ENCODE measurements around the gene OR6B3. TPM values are rescaled to one million over a fixed set of nuclear protein-coding genes. Genes with fewer than 3 reads are reported as not detected.

OR6B3 gene
- total RNA-seq, 1 donor from 2014 or later, result not detected

GRCh38 chr2:240032406-240033329 lies 20.7 kb downstream of the OR6B3 start:
- DNase-seq (ENCODE audit: low read depth, low spot score), result no peak
- H3K36me3 Mint-ChIP-seq (ENCODE audit: low read depth), result no peaks in the 10 kb centered on the region
- peaks cover 19% of the 10 kb centered on the region for H3K27me3 Mint-ChIP-seq (ENCODE audit: low read depth)
- no peak overlapping the region for H3K4me3 Mint-ChIP-seq
- no peak overlapping the region for H3K27ac Mint-ChIP-seq (ENCODE audit: unreplicated experiment)
- TF ChIP-seq CTCF (conservative IDR thresholded peaks at IDR 0.05), result no peak
- no peaks in the 10 kb centered on the region for H3K9me3 Mint-ChIP-seq
- H3K4me1 Mint-ChIP-seq, result no peaks in the 10 kb centered on the region

DNA sequence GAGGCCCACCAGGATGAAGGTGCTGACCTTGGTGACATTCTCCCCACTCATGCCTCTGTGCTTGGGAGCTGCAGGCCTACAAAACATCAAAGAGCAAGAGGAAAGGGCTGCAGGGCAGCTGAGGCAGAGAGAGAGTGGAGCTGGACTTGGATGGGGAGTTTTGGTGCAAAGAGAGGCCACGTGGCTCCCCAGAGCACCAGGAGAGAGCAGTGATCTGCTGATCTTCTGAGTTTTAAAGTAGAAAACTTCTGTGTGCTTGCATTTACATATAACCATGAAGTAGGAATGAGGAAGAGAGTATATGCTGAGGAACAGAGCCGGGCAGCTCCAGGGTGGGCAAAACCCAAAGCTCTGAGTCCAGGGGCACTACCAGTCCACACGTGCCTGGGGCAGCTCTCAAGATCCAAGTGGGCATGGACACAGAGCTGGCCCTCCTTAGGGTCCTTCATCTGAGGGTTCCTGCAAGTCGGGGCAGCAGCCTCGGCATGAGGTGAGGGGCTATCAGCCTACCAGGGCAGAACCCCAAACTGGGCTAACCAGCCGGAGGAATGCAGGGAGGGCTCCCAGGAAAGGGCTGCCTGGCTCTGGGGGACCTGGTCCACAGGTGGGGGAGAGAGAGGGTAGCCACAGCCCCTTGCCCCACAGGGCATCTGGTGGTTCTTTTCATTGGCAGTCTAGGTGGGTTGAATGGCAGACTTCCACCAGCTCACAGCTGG lies 22.8 kb downstream of the OR6B3 start, which contains the start of gene OR6B2:
OR6B2 (minus strand) TSS at position 51 of the 716 bp plus-strand sequence; CDS start at position 51, 0 bp downstream.
- Mint-ChIP-seq H3K36me3 (ENCODE audit: low read depth) (no peaks in the 10 kb centered on the region), H3K27me3 (ENCODE audit: low read depth) (peaks cover 34% of the 10 kb centered on the region), H3K9me3 (no peaks in the 10 kb centered on the region), H3K4me3 (no peak within 1 kb of the TSS), H3K27ac (ENCODE audit: unreplicated experiment) (no peak within 1 kb of the TSS), H3K4me1 (no peaks in the 10 kb centered on the region)
- DNase-seq (ENCODE audit: low read depth, low spot score), result no peak
- no peak for TF ChIP-seq CTCF (conservative IDR thresholded peaks at IDR 0.05)

- peak overlapping the region; percentile 96 for H3K4me3 Mint-ChIP-seq
- H3K9me3 Mint-ChIP-seq, result no peaks in the 10 kb centered on the region
- no peak for TF ChIP-seq CTCF (conservative IDR thresholded peaks at IDR 0.05)
- H3K36me3 Mint-ChIP-seq (ENCODE audit: low read depth), result peaks cover 5% of the 10 kb centered on the region
- H3K4me1 Mint-ChIP-seq, result peaks cover 14% of the 10 kb centered on the region
- H3K27me3 Mint-ChIP-seq (ENCODE audit: low read depth), result peaks cover 36% of the 10 kb centered on the region
- DNase-seq (ENCODE audit: low read depth, low spot score), result no peak
- H3K27ac Mint-ChIP-seq (ENCODE audit: unreplicated experiment), result peak overlapping the region; percentile 88
These were observed 28.6 kb downstream of the OR6B3 start for GRCh38 chr2:240024766-240025165.

DNA sequence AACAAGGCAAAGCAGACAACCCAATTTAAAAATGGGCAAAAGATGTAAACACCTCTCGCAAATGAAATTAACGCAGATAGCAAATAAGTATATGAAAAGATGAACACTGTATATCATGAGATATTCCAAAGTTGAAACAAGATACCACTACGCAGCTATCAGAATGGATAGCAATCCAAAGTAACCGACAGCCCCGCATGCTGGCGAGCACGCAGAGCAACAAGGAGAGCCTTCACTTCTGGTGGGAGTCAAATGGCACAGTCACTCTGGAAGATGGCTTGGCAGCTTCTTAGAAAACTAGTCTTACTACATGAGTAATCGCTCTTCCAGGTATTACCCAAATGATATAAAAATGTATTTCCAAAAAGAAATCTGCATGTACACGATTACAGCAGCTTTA lies 29.5 kb downstream of the OR6B3 start:
- peaks cover 28% of the 10 kb centered on the region for H3K27me3 Mint-ChIP-seq (ENCODE audit: low read depth)
- TF ChIP-seq CTCF (conservative IDR thresholded peaks at IDR 0.05), result no peak
- peaks cover 5% of the 10 kb centered on the region for H3K36me3 Mint-ChIP-seq (ENCODE audit: low read depth)
- H3K27ac Mint-ChIP-seq (ENCODE audit: unreplicated experiment), result no peak overlapping the region
- H3K4me1 Mint-ChIP-seq, result peaks cover 14% of the 10 kb centered on the region
- peak overlapping the region; percentile 96 for H3K4me3 Mint-ChIP-seq
- no peak for DNase-seq (ENCODE audit: low read depth, low spot score)
- H3K9me3 Mint-ChIP-seq, result no peaks in the 10 kb centered on the region

DNA sequence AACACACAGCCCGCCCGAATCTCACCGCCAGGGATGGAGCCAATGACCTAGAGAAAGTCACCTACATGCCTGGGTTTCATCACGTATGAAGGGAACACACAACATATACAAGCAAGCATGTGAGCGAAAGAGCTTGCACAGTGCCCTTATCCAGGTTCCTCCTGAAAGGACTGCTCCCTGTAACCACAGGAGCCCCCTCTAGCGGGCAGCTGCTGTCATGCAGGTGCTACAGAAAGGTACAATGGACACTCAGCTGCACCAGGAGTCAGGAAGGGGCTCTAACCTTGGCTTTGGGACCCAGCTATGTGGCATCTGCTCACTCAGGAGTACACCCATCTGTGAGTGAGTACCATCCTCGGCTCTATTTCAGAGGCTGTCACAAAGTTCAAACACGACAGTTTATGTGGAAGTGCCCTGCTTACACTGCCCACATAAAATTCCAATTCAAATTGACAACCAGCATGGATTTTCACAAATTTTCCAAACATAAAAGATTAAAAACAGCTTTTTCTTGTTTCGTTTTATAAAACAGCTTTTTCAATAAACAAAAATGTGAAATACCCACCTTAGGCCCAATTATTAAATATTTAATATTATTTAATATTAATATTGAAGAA lies 31.7 kb downstream of the OR6B3 start:
- Mint-ChIP-seq H3K27me3 (ENCODE audit: low read depth) (peaks cover 7% of the 10 kb centered on the region), H3K9me3 (no peaks in the 10 kb centered on the region), H3K4me1 (peaks cover 14% of the 10 kb centered on the region), H3K36me3 (ENCODE audit: low read depth) (peaks cover 9% of the 10 kb centered on the region), H3K4me3 (peak overlapping the region; percentile 82), H3K27ac (ENCODE audit: unreplicated experiment) (no peak overlapping the region)
- peak; percentile 78 for TF ChIP-seq CTCF (conservative IDR thresholded peaks at IDR 0.05)
- DNase-seq (ENCODE audit: low read depth, low spot score), result peak; percentile 70

All from neural crest cell (in vitro differentiated cells).